Dendritic cell treated with granulocyte-macrophage colony-stimulating factor and Interleukin-4, amounts not matched to agents 40 ng/mL and 50 ng/mL, for 4 days (primary cell): ENCODE measurements around the gene XPNPEP3.

Experiments used
- H3K27ac Mint-ChIP-seq: one replicate; pipeline ENCODE4 v1.8.0; 2022; ENCODE audit warnings: mild to moderate bottlenecking, mixed read lengths
- H3K27me3 Mint-ChIP-seq: one replicate; pipeline ENCODE4 v1.8.0; 2022; ENCODE audit warnings: mild to moderate bottlenecking, mixed read lengths
- H3K36me3 Mint-ChIP-seq: one replicate; pipeline ENCODE4 v1.8.0; 2022; ENCODE audit warnings: low read depth, mixed read lengths
- H3K4me1 Mint-ChIP-seq: one replicate; pipeline ENCODE4 v1.8.0; 2022; ENCODE audit warnings: low read depth, mixed read lengths
- H3K4me3 Mint-ChIP-seq: one replicate; pipeline ENCODE4 v1.8.0; 2022; ENCODE audit warnings: mild to moderate bottlenecking, moderate library complexity, mixed read lengths
- H3K9me3 Mint-ChIP-seq: one replicate; pipeline ENCODE4 v1.8.0; 2022; ENCODE audit warnings: mixed read lengths
- intact Hi-C: fragments of 100-400 bp; cut with micrococcal nuclease; formaldehyde crosslinking; loops from one replicate; pipeline ENCODE4 v1.15.0; 2022

XPNPEP3 gene

GRCh38 chr22:40967111-40967760, 110.3 kb downstream of the XPNPEP3 start:
- H3K4me3 Mint-ChIP-seq = no peak overlapping the region
- H3K36me3 Mint-ChIP-seq = peaks cover 84% of the 10 kb centered on the region
- no peaks in the 10 kb centered on the region for H3K9me3 Mint-ChIP-seq

GRCh38 chr22:40972587-40972986, 115.6 kb downstream of the XPNPEP3 start:
- Mint-ChIP-seq H3K27me3 (no peaks in the 10 kb centered on the region), H3K27ac (no peak overlapping the region), H3K4me3 (no peak overlapping the region), H3K9me3 (no peaks in the 10 kb centered on the region), H3K36me3 (peaks cover 50% of the 10 kb centered on the region), H3K4me1 (peaks cover under 1% of the 10 kb centered on the region)
- intact Hi-C loops = no loop called here

More at GRCh38 chr22:40967111-40967760, 110.3 kb downstream of the XPNPEP3 start:
- Mint-ChIP-seq H3K4me1 (peaks cover 37% of the 10 kb centered on the region), H3K27me3 (no peaks in the 10 kb centered on the region), H3K27ac (peak overlapping the region; percentile 79)
- intact Hi-C loops = loop anchor here (5.0 kb wide), 1 partner anchor 125 kb away; the partner anchor contains the start of gene EP300

GRCh38 chr22:40973144-40973543, 116.2 kb downstream of the XPNPEP3 start:
- Mint-ChIP-seq H3K4me3 (no peak overlapping the region), H3K4me1 (no peaks in the 10 kb centered on the region), H3K36me3 (peaks cover 44% of the 10 kb centered on the region), H3K27ac (no peak overlapping the region), H3K9me3 (no peaks in the 10 kb centered on the region), H3K27me3 (no peaks in the 10 kb centered on the region)
- intact Hi-C loops = no loop called here

GRCh38 chr22:40975366-40975765, 118.4 kb downstream of the XPNPEP3 start:
- H3K36me3 Mint-ChIP-seq = peaks cover 26% of the 10 kb centered on the region
- no peak overlapping the region for H3K4me3 Mint-ChIP-seq
- no peaks in the 10 kb centered on the region for H3K4me1 Mint-ChIP-seq
- no peaks in the 10 kb centered on the region for H3K27me3 Mint-ChIP-seq
- intact Hi-C loops = no loop called here
- no peak overlapping the region for H3K27ac Mint-ChIP-seq
- no peaks in the 10 kb centered on the region for H3K9me3 Mint-ChIP-seq

- H3K4me3 Mint-ChIP-seq = no peak overlapping the region
- no peaks in the 10 kb centered on the region for H3K9me3 Mint-ChIP-seq
- no peaks in the 10 kb centered on the region for H3K4me1 Mint-ChIP-seq
- no peaks in the 10 kb centered on the region for H3K27me3 Mint-ChIP-seq
- no peak overlapping the region for H3K27ac Mint-ChIP-seq
- peaks cover 16% of the 10 kb centered on the region for H3K36me3 Mint-ChIP-seq
- intact Hi-C loops = no loop called here
Measured at GRCh38 chr22:40976866-40977700, 120.1 kb downstream of the XPNPEP3 start.

- H3K4me1 Mint-ChIP-seq = peaks cover 8% of the 10 kb centered on the region
- H3K27me3 Mint-ChIP-seq = no peaks in the 10 kb centered on the region
- no peak overlapping the region for H3K27ac Mint-ChIP-seq
- H3K36me3 Mint-ChIP-seq = no peaks in the 10 kb centered on the region
- no peak overlapping the region for H3K4me3 Mint-ChIP-seq
- intact Hi-C loops = no loop called here
- H3K9me3 Mint-ChIP-seq = no peaks in the 10 kb centered on the region
Measured at GRCh38 chr22:40979198-40979597, 122.2 kb downstream of the XPNPEP3 start.

GRCh38 chr22:40979871-40980270, 122.9 kb downstream of the XPNPEP3 start:
- H3K27me3 Mint-ChIP-seq = no peaks in the 10 kb centered on the region
- no peak overlapping the region for H3K27ac Mint-ChIP-seq
- intact Hi-C loops = no loop called here
- H3K4me3 Mint-ChIP-seq = no peak overlapping the region
- no peaks in the 10 kb centered on the region for H3K9me3 Mint-ChIP-seq
- H3K36me3 Mint-ChIP-seq = no peaks in the 10 kb centered on the region
- peaks cover 8% of the 10 kb centered on the region for H3K4me1 Mint-ChIP-seq
